C4-2B (cell line): Measurements from ENCODE around the gene CTDSPL.
"Not testable (repeated sequence)": the region's sequence is repeated elsewhere in the genome, so short reads cannot be mapped to it uniquely, and the experiment has no call there.

ENCODE experiments used
- H3K27ac ChIP-seq: fragments of 450-650 bp; 2 replicates; pipeline ENCODE4 v1.5.1; 2017
- ZFX ChIP-seq: fragments of 450-650 bp; IDR thresholded peaks from 2 replicates; pipeline ENCODE4 v1.6.1; 2017
- TF ChIP-seq, protein P1 (sequence below): fragments of 450-650 bp; conservative IDR thresholded peaks from 2 replicates; pipeline ENCODE4 v1.5.1; 2017; ENCODE audit warnings: mild to moderate bottlenecking

Gene CTDSPL

GRCh38 chr3:37969596-37970100, 108.0 kb downstream of the CTDSPL start:
- no peak for TF ChIP-seq ZFX
- TF ChIP-seq, protein P1, sequence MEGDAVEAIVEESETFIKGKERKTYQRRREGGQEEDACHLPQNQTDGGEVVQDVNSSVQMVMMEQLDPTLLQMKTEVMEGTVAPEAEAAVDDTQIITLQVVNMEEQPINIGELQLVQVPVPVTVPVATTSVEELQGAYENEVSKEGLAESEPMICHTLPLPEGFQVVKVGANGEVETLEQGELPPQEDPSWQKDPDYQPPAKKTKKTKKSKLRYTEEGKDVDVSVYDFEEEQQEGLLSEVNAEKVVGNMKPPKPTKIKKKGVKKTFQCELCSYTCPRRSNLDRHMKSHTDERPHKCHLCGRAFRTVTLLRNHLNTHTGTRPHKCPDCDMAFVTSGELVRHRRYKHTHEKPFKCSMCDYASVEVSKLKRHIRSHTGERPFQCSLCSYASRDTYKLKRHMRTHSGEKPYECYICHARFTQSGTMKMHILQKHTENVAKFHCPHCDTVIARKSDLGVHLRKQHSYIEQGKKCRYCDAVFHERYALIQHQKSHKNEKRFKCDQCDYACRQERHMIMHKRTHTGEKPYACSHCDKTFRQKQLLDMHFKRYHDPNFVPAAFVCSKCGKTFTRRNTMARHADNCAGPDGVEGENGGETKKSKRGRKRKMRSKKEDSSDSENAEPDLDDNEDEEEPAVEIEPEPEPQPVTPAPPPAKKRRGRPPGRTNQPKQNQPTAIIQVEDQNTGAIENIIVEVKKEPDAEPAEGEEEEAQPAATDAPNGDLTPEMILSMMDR, result no peak
- H3K27ac ChIP-seq, result no peak overlapping the region

- no peak overlapping the region for H3K27ac ChIP-seq
- TF ChIP-seq, protein P1, result no peak
- TF ChIP-seq ZFX, result no peak
These were observed 109.1 kb downstream of the CTDSPL start for GRCh38 chr3:37970802-37971201.

DNA sequence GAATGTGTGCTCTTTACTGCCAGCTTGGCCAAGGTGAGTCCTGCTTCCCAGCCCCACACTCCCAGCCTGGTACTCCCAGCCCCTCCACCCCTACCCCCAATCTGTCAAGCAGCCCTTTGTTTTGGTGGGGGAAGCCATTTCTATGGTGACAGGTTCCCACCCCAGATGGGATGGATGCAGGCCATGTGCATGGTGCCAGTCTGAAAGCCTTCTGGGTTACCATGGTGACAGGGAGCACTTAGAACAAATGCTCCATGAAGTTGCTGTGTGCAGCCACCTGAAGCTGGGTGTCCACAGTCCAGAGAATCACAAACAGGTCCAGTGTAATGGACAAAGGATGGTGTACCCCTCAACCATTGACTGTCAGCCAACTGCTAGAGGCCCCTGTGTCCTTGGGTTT, 109.8 kb downstream of the CTDSPL start:
- TF ChIP-seq, protein P1, result no peak
- no peak for TF ChIP-seq ZFX
- H3K27ac ChIP-seq, result no peak overlapping the region

- H3K27ac ChIP-seq, result not testable (repeated sequence)
These were observed 110.4 kb downstream of the CTDSPL start for GRCh38 chr3:37972056-37972455.

GRCh38 chr3:37973246-37974054, 111.8 kb downstream of the CTDSPL start:
- TF ChIP-seq ZFX, result no peak
- TF ChIP-seq, protein P1, result no peak

GRCh38 chr3:37974121-37975083, 112.7 kb downstream of the CTDSPL start:
- H3K27ac ChIP-seq, result peak overlapping the region; percentile 39
- no peak for TF ChIP-seq ZFX
- TF ChIP-seq, protein P1, result peak; percentile 82

More at GRCh38 chr3:37973246-37974054, 111.8 kb downstream of the CTDSPL start:
- peak overlapping the region; percentile 39 for H3K27ac ChIP-seq

GRCh38 chr3:37979541-37980461, 118.1 kb downstream of the CTDSPL start:
- no peak overlapping the region for H3K27ac ChIP-seq
- TF ChIP-seq, protein P1, result no peak
- no peak for TF ChIP-seq ZFX
